ENCODE measurements around the gene UBASH3A.

DNA sequence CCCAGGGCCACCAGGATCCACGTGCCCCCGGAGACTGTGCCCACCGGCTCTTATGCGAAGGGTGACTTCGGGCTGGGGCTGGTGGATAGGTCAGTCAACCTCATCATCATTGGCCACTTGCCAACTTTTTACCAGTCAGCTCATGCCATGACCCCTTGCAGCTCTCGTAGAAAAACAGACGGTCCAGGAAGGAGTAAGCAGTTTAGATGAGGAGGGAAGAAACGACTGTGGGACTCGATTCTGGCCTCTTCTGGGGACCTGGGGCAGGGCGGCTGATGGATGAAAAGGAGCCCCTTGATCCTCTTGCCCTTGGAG is 41.0 kb downstream of the UBASH3A start:
- TF ChIP-seq, protein P1, sequence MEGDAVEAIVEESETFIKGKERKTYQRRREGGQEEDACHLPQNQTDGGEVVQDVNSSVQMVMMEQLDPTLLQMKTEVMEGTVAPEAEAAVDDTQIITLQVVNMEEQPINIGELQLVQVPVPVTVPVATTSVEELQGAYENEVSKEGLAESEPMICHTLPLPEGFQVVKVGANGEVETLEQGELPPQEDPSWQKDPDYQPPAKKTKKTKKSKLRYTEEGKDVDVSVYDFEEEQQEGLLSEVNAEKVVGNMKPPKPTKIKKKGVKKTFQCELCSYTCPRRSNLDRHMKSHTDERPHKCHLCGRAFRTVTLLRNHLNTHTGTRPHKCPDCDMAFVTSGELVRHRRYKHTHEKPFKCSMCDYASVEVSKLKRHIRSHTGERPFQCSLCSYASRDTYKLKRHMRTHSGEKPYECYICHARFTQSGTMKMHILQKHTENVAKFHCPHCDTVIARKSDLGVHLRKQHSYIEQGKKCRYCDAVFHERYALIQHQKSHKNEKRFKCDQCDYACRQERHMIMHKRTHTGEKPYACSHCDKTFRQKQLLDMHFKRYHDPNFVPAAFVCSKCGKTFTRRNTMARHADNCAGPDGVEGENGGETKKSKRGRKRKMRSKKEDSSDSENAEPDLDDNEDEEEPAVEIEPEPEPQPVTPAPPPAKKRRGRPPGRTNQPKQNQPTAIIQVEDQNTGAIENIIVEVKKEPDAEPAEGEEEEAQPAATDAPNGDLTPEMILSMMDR (IDR thresholded peaks at IDR 0.05; ENCODE audit: borderline replicate concordance, extremely low read depth, low read length, poor library complexity, severe bottlenecking): no peak
- no peak for TF ChIP-seq EZH2 (IDR thresholded peaks at IDR 0.05; ENCODE audit: borderline replicate concordance, low read depth, low read length, severe bottlenecking)
